ENCODE measurements around the gene EXOC6B.

EXOC6B gene

GRCh38 chr2:72828840-72829507 is 3.1 kb upstream of the EXOC6B start:
- DNase-seq: no peak

GRCh38 chr2:72827966-72828646 is 2.3 kb upstream of the EXOC6B start:
- no peak for DNase-seq

DNA sequence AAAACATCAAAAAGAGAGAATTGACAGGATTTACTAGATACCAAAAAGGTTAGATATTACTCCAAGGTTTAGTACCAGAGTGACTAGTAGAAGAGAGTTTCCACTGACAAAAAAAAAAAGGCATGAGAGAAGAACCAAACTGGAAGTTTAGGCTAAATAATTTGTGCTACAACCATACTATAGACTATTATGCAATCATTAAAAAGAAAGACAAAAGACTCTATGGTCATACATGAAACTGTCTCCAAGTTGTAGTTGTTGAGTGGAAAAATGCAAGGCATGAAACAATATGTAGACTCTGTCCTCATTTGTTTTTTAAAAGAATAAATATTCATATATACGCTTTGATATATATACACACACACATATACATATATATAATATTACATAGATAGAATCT is 1.7 kb upstream of the EXOC6B start:
- DNase-seq: no peak

- DNase-seq: no peak
Observed at GRCh38 chr2:72826156-72826477, 284 bp upstream of the EXOC6B start.

DNA sequence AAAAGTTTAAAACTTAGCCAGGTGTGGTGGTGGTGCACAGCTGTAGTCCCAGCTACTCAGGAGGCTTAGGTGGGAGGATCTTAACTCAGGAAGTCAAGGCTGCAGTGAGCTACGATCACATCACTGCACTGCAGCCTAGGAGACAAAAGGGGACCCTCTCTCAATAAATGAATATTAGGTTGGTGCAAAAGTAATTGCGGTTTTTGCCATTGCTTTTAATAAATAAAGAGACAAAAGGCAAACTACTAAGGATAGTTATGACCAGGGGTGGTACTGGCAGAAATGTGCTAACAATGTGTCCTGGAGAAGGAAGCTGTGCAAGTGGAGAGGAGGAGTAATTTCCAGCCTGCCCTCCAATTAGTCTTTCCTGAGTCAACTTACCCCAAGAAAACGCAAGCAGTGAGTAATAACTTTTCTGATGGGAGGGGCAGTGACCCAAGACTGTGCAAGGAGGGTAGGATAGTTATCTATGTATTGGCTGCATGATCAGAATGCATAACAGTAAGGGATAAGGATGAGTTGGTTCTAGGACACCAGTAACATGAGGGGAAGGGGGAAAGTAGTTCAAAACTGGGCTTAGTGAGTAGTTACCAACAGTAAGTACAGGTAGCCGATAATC is 1.5 kb downstream of the EXOC6B start:
- DNase-seq: no peak

GRCh38 chr2:72822794-72823193 is 3.0 kb downstream of the EXOC6B start:
- no peak for DNase-seq

DNA sequence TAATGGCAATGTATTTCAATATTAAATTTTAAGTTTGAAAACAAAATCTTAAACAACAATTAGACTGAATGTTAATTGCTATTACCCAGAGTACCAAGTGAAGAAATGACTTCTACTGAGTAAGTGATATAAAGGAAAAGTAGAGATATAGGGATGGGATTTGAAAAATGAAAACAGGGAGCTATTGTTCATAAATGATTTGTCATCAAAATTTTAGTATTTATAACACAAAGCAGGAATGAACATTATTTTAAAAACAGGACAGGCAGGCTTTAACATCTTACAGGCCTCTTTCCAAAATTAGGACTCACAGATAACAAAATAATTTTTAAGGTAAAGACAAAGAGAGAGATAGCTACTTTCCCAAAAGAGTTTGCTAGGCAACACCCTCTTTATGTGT is 3.9 kb downstream of the EXOC6B start:
- DNase-seq: no peak

GRCh38 chr2:72821118-72821517 is 4.7 kb downstream of the EXOC6B start:
- DNase-seq: no peak

DNA sequence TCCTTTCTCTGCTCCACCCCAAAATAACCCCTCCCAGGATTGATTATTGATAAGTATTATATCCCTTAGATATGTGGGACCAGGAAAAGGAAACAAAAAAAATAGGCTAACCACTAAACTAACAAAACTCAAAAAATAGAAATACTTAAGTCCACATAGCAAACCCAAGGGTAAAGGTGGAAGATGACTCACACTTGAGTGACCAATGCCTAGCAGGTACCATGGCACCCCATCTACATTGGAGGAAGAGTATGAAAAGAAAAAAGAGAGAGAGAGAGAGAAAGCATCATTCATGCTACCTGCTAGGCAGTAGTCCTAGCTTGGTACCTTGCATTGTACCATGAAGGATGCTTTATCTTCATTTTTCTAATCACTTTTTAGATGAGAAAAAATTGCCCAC is 6.3 kb downstream of the EXOC6B start:
- no peak for DNase-seq

DNA sequence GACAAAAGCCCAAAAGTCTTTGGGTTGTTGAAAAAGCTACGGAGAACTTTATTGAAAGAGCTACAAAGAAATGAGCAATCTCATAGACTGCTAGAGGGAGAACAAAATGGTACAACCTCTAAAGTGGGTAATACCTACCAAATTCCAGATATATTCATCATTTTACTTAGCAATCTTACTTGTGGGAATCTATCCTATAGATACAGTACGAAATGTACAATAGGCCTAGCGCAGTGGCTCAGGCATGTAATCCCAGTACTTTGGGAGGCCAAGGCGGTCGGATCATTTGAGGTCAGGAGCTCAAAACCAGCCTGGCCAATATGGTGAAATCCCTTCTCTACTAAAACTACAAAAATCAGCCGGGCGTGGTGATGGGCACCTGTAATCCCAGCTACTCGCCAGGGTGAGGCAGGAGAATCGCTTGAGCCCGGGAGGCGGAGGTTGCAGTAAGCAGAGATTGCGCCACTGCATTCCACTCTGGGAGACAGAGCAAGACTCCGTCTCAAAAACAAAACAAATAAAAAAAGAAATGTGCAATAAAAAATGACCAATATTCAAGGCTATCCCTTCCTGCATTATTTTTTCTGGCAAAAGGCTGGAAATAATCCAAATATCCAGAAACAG is 10.1 kb downstream of the EXOC6B start:
- DNase-seq: no peak

DNA sequence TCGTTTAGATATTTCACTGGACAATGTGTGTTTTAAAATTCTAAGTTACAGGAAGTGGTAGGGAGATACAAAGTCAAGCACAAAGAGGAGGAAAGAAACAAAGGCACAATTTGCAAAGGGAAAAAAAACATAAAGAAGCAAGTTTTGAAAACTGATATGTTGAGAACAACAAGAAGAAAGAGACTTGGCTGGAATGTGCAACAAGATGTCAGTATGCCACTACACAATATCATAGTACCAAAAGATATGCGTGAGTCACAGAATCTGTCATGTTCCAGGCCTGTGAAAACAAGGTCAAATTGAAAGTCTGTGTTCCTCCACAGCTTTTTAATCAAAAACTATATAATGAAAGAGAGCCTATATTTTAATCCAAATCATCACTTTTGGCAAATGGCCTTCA is 12.0 kb downstream of the EXOC6B start:
- no peak for DNase-seq

GRCh38 chr2:72810165-72810564 is 15.7 kb downstream of the EXOC6B start:
- DNase-seq: no peak

GRCh38 chr2:72809095-72809494 is 16.7 kb downstream of the EXOC6B start:
- DNase-seq: no peak

- no peak for DNase-seq
Observed at GRCh38 chr2:72806280-72806945, 19.4 kb downstream of the EXOC6B start.

DNA sequence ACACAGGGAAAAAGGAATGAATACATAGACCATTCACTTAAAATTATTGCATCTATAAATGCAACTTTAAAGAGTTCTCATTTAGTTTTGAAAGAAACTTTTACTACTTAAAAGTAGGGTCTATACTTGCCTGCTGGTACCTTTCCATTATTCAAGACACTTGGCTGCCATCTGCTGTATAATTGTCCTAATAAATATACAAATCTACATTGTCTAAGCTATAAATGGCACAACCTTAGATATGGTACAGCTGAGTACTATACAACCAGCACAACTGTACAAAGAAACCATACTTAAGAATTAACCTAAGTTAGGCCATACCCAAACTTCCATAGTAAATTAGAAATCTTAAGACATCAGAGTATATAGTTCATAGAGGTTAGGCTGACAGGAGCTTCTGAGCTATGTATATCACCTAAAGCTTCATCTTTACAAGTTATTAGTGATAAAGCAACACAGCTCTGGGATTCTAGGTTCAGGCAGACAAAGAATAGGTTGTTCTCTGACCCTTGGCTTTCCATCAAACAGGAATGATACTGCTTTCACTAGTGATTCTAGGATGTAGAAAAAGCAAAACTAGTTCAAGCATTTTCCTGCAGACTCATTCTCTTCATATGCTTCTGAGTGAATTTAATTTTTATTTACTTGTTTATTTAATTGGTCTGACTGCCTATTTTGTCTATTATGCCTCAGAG is 22.1 kb downstream of the EXOC6B start:
- no peak for DNase-seq

- DNase-seq: no peak
Observed at GRCh38 chr2:72803151-72803550, 22.7 kb downstream of the EXOC6B start.

DNA sequence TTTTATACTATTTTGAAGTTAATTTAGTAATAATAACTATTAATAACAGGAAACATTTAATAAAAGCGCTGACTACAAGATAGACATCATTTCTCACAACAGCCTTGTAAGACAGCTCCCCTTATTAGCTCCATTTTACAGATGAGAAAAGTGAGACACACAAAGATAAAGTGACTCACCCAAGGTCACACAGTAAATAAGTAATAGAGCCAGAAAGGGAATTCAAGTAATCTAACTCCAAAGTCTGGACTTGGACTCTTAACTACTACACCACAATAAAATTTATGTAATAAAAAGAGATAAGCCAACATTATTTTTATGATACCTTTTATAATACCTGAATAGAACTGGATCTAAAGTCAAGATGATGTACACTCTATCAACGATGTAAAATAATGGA is 25.3 kb downstream of the EXOC6B start:
- DNase-seq: no peak

- DNase-seq: no peak
Observed at GRCh38 chr2:72797740-72798139, 28.1 kb downstream of the EXOC6B start.

- no peak for DNase-seq
Observed at GRCh38 chr2:72796766-72797165, 29.1 kb downstream of the EXOC6B start.

DNA sequence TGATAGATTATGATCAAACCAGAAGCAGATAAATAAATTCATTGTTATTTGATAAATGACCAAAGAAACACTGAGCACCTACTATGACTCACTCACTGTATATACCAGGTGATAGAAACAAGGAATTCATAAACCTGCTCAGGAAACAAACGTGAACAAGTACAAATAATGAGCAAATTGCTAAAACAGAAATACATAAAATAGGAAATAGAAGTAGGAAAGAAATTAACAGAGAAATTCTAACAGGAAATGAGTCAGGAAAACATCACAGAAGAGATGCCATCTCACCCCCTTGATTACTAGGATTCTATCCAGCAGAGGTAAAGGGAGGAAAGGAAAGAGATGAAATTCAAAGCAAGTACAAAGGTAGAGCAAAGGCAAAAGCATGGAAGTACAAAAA is 31.3 kb downstream of the EXOC6B start:
- DNase-seq: no peak

GRCh38 chr2:72793798-72794440 is 31.9 kb downstream of the EXOC6B start:
- DNase-seq: no peak

DNA sequence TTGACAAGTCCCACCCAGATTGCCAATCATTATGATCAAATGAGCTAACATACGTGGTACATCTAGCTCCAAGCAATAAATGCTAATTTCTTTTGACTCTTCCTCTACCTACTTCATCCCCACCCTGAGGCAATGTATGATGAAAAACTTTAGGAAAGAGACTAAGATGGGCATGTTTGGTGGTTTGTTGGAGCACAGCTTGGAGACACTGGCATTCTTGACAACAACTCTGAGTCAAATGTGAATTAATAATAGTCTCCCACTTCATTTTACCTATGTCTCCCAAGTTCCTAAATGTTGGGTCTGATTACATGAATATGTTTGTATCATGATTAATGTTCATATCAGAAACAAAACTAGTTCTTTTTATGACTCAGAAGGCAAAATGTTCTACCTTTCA is 36.6 kb downstream of the EXOC6B start:
- DNase-seq: no peak

All from stimulated activated CD4-positive, alpha-beta T cell treated with anti-CD3 and anti-CD28 coated beads, Interleukin-12 subunit alpha, Interleukin-12 subunit beta, amount 100 ng/mL, for 4 hours (primary cell).